ENCODE measurements around the gene MPPED1.

The MPPED1 gene

GRCh38 chr22:43412808-43413795 lies 1.3 kb downstream of the MPPED1 start:
- DNase-seq, result no peak

- no peak for DNase-seq
Observed at GRCh38 chr22:43413826-43414225, 2.0 kb downstream of the MPPED1 start.

- DNase-seq, result no peak
Observed at GRCh38 chr22:43415681-43416080, 3.9 kb downstream of the MPPED1 start.

- no peak for DNase-seq
Observed at GRCh38 chr22:43417555-43417954, 5.7 kb downstream of the MPPED1 start.

- DNase-seq, result no peak
Observed at GRCh38 chr22:43418079-43418825, 6.4 kb downstream of the MPPED1 start.

- no peak for DNase-seq
Observed at GRCh38 chr22:43419371-43420080, 7.7 kb downstream of the MPPED1 start.

DNA sequence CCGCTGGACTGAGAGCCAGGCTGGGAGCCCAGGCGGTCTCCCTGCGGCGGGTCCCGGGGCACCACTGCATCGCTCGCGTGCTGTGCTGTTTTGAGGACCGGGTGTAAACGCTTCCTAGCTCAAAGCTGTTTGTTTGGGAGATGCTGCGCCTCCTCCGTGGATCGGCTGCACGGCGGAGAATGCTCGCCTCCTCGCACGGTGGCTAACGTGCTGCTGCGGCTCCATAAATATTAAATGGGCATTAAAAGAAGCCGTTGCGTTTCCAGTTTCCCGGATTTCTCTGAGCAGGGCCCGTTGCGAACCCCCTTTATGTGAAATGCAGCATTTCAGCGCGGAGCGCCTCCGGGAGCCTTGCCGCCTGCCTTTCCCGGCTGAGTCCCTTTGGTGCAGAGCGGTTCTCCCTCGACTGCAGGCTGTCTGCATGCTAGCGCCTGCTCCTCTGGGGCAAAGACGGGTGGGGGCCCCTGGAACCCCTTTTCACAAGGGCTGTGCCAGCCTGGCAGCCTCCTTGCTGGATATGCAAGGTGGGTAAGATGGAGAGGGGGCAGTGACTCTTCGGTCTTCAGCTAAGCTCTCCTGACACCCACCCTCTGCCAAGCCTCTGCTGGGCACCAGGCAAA lies 9.3 kb downstream of the MPPED1 start:
- no peak for DNase-seq

GRCh38 chr22:43421914-43422615 lies 10.3 kb downstream of the MPPED1 start:
- no peak for DNase-seq

DNA sequence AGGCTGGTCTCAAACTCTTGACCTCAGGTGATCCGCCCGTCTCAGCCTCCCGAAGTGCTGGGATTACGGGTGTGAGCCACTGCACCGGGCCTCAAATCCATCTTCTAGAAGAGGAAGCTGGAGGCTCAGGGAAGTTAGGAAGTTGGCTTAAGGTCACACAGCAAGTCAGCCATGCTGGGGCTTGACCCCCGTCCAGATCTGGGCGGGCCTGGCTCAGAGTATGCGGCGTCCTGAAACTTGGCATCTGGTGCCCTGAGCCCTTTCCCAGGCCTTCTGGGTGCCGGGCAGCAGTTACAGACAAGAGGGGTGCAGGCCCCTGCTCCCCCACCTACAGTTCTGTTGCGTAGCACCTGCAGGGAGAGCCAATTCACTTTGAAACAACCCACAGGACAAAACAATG lies 11.2 kb downstream of the MPPED1 start:
- no peak for DNase-seq

- DNase-seq, result no peak
Observed at GRCh38 chr22:43424201-43424600, 12.4 kb downstream of the MPPED1 start.

DNA sequence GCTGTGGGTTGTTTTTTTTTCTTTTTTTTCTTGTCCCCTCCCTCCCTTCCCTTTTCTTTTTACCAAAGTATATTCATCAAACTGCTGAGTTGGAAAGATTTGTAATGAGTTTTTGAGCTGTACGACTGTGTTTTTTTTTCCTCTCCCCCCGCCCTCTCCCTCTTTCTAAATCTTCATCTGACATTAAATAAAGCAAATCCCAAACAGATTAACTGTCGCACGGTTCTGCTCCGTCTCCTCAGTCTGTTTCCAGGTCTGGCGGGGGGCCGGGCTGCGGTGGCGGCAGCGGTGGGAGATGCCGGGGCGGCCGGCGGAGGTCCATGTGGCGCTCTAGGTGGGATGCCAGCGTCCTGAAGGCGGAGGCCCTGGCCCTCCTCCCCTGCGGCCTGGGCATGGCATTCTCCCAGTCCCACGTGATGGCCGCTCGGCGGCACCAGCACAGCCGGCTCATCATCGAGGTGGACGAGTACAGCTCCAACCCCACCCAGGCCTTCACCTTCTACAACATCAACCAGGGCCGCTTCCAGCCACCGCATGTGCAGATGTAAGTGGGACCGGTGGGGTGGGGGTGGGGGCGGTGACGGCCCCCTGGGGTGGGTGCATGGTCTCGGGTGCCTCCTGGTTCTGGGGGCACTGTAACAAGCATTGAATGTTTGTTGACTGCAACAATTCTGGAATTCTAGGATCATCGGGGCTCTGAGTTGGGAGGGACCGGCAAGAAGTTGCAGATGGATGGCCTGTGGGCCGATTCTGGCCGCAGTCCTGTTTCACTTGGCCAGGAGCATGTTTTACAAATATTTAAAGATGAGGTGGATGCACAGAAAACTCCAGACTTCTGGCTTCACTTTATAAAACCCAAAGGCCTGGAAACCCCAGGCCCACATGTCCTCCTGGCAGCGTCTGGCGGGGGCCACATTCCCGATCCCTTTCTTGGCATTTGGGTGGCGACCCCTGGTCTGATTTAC lies 13.1 kb downstream of the MPPED1 start:
- no peak for DNase-seq

DNA sequence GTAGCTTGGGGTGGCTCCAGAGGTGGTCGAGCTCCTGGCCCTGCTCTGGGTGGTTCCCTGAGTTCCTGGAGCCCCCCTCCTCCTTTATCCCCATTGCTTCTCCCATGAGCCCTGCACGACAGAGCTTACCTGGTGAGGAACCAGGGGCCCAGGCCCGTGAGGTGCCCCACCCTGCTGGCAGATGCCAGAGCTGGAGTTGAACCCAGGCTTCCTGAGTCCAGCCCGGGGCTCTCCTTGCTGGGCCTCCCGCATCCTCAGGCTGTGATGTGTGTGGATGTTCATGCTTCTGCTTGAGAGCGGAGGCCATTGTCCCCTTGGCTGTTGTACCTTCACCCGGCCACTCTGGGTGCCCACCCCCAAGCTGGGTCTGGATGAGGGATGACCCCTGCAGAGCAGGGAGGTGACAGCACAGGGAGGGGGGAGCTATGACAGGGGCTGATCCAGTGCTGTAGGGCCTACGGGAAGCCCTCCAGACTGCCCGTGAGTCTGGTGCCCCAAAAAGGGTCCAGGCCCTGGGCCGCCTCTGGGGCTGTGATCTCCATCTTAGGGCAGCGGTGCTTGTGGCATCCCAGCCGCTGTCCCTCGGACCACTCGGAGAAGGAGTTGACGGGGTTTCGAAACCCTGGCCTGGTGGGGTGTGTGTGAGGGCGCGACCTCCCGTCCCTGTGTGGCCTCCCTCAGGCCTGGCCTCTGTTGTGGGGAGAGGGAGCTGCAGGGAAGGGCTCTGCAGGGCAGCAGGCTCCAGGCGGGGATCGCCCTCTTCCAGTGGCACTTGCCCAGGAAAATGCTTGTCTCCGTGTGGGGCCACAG lies 14.4 kb downstream of the MPPED1 start:
- DNase-seq, result no peak

DNA sequence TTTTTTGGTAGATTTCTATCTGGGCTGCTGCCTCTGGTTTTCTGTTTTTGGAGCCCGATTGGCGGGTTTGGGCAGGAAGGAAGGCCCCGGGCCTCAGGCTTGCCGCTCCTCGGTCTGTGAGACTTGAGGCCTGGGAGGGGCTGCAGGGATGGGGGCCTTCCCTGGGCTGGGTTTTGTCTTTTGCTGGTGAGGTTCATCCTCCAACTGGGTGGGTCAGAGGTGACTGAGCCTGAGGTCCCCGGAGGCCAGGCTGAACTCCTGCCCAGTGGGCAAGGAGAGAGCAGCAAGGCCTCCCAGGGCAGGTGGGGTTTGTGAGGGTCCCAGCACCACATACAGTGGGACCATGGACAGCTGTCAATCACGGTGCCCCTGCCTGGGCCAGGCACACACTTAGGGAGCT lies 15.0 kb downstream of the MPPED1 start:
- no peak for DNase-seq

GRCh38 chr22:43427296-43428004 lies 15.6 kb downstream of the MPPED1 start:
- no peak for DNase-seq

- DNase-seq, result no peak
Observed at GRCh38 chr22:43428005-43428485, 16.2 kb downstream of the MPPED1 start.

DNA sequence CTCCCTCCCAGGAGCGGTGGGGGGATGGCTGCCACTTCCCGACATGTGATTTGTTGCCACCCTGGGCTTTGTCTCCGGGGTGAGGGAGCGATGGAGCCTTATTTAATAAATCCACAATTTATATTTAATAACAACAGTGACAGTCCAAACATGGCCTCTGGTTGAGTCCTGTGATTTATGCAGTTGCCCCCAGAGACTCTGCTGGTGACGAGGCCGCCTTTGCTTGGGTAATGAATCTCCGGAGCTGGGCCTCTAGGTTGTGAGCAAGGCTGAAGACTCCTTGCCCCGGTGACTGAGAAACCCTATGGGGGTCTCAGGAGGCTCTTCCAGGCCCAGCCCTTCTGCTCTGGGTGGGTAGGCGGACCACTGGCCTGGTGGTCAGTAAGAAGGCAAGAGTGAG lies 16.7 kb downstream of the MPPED1 start:
- no peak for DNase-seq

DNA sequence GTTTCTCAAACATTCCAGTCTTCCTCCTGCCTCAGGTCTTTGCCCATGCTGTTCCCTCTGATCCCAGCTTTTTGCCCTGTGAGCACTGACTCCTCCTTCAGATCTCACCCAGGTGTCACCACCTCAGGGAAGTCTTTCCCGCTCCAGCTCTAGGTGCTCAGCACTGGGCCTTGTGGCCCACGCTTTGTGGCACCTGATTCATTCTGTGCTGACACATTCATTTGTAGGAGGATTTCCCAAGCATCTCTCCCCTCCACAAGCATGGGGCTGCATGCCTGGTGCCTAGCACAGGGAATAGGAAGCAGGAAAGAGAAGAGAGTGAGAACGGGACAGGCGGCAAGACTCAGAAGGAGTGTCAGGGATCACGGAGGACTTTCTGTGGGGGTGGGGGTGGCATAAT lies 17.6 kb downstream of the MPPED1 start:
- DNase-seq, result no peak

DNA sequence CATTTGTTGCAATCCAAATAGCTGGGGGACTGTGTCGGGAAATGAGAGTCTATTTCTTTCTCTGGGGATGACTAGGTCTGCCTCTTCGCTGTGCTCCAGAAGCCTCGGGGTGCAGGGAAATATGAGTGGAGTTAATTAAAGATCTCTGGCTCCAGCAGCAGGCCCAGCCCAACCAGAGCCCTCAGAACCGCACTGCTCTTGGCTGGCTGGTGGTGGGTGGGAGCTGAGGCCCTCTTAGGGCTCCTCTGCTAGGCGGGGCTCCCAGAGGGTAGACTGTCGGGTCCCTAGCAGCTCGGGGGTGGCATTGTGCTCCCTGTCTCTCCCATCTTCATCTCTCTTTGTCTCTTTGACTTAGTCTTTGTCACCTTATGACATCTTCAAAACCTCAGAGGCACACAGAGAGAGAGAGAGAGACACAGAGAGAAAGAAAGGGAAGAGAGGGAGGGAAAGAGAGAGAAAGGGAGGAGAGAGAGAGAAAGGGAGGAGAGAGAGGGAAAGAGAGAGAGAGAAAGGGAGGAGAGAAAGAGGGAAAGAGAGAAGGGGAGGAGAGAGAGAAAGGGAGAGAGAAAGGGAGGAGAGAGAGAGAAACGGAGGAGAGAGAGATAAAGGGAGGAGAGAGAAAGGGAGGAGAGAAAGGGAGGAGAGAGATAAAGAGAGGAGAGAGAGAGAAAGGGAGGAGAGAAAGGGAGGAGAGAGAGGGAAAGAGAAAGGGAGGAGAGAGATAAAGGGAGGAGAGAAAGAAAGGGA lies 20.2 kb downstream of the MPPED1 start:
- no peak for DNase-seq
